Measurements from ENCODE around the gene SMG5.

SMG5 gene

DNA sequence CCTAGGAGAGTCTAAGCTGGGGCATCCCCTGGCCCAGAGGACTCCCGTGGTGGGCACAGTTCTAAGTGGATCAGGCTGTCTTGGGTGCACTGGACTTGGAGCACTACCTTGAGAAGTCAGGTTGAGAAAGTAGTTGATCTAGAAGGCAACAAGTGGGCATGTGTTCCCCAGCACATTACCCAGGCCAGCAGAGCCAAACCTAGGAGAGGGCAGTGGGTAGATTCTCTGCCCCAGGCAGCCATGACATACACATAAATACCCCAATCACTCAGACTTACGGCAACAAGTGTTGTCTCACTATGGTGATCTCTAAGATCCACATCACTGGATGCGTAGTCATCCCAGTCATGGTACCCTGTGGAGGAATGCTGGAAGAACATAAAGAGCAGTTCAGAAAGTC is 71.4 kb downstream of the SMG5 start:
- no peak for DNase-seq

DNA sequence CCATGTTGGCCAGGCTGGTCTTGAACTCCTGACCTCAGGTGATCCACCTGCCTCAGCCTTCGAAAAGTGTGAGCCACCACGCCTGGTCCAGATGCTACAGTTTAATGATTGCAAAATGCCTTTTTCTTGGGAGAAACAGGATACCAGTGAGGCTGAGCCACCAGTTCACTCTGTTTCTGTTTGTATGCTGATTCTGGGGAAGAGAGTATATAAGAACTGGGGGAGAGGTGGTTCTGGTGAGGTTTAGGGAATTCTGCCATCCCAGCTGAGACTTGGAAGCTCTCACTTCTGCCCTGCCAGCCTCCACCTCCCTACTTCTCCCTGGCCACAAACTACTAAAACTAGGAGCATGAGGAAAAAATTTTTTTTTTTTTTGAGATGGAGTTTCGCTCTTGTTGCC is 77.9 kb downstream of the SMG5 start:
- DNase-seq, result no peak

DNA sequence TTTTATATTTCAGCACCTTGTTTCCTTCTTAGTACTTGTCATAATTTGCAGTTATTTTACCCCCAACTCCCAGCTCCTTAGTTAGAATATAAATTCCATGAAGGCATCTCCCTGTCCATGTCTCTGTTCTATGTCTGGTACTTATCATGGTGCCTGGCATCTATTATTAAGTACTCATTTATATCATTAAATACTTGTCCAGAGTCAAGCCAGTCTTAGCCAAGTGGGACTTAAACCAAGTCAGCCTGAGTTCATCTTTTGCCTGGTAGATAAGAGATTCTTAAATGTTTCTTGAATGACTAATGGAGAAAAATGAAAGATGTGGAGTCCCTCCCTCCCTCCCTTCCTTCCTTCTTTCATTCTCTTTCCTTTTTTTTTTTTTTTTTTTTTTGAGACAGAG is 79.3 kb downstream of the SMG5 start:
- no peak for DNase-seq

DNA sequence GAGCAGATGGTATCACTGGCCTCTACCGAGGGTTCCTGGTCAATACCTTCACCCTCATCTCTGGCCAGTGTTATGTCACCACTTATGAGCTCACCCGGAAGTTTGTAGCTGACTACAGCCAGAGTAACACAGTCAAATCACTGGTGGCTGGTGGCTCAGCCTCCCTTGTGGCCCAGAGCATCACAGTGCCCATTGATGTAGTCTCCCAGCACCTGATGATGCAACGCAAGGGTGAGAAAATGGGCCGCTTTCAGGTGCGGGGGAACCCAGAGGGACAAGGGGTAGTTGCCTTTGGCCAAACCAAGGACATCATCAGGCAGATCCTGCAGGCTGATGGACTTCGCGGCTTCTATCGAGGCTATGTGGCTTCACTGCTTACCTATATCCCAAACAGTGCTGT is 82.6 kb downstream of the SMG5 start:
- DNase-seq, result no peak

All from central memory CD4-positive, alpha-beta T cell (primary cell).